Renal cortex interstitium (tissue), 11 donors: ENCODE results near the gene SLC45A3. TPM values are rescaled to one million over a fixed set of nuclear protein-coding genes. Genes with fewer than 3 reads are reported as not detected.

Experiments used
- DNase-seq, 11 donors: peaks; one replicate each; pipeline ENCODE4 v3.0.0-alpha.2; 2013; ENCODE audit warnings: low read depth in 9 of 11, low spot score in 4 of 11; ENCODE audit errors: extremely low read depth in 1 of 11
- polyA plus RNA-seq, 3 donors: library from polyadenylated mRNA; unstranded; fragments of 120-200 nt; gene quantifications; one replicate each; pipeline ENCODE4 v1.2.1, GENCODE V29; 2013; ENCODE audit not compliant: insufficient read length in 3 of 3

The SLC45A3 gene
- polyA plus RNA-seq, 3 donors, result 8.6 to 12.5 (median 8.9) TPM

DNA sequence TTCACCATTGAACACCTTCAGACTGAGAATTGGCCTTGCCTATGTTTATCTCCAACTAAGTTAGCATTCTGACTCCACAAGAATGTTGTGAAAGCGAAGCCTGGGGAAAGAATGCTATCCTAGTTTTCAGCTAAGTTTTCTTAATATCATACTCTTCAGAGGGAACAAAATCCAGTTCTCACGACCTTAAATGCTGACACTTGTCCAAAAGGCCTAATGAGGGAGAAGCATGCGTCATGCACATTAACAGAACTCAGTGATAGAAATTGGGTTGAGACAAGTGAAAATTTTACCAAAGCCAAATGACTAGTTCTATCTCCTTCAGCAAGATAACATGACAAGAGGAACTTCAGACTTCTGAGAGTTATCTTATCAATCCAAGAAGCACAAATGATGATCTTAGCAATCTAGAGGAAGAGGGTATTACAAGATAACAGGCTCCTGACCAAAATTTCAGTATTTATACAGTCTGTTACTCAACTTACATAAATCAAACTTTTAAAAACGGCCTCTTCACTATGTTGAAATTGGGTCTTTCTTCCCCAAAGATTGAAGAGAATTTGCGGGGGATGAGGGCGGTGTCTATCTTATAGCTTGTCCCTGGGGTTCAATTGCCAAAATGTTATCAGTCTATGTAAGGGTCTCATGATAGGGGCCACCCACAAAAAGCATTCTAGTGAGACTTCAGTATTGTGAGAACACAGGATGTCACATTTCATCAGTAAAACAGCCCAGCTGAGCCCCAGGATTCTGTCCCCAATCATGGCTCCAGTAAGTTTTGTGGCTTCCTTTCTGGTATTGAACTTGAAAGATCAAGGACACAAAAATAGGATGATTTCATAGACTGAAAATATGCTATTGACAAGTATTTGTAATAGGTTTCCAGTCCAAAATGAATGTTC is 26.5 kb upstream of the SLC45A3 start:
- no peak for DNase-seq

DNA sequence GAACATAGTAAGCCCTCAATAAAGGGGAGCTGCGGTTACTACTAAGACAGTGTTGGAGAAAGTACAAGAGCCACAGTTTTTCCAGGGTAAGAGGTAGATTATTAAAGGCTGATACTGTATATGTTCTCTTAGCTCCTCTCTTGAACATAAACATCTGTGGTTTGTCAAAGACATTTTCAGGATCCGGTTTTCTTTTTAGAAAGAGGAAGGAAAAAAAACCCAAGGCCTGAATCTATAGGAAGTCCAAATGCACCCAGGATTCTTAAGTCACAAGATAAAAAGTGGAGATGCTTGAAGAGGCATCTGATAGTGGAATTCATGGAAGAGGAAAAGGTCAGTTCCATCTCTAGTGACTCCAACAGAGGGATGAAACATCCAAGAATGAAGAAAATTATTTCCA is 24.6 kb upstream of the SLC45A3 start:
- DNase-seq, result no peak

DNA sequence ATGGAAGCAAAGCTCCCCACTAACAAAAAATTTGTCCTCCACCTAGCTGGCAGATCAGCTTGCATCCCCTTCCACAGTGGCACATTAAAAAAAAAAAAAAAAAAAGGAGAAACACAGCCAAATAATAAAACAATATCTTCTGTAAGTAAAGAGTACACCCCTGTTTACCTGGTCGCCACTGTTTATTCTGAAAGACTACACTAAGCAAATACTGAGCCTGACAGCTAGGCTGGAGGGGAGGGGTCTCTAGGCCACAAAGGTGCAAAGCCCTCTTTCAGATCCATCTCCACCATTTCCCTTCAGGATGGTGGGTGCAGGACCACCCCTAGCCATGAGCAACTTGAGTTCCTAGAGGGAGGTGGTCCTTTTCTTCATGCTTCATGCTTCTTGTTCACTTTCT is 22.8 kb upstream of the SLC45A3 start:
- no peak for DNase-seq

DNA sequence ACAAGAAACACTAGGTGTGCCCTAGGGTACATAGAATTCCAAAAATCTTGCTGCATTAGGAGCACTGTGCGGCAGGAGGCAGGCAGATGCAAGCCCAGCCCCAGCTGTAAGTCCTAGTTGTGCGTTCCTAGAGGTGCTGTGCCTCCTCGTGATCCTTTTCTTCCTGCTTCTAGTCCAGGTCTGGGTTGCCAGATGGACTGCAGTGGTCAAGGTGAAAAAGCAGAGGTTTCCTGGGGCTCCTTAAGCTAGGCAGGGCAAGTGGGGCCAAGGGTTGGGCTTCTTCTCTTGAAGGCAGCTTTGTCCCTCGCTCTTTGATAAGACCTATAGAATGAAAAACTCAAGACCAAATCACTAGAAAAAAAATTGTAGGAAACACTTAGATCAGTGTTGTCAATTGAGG is 21.6 kb upstream of the SLC45A3 start:
- DNase-seq, result no peak

DNA sequence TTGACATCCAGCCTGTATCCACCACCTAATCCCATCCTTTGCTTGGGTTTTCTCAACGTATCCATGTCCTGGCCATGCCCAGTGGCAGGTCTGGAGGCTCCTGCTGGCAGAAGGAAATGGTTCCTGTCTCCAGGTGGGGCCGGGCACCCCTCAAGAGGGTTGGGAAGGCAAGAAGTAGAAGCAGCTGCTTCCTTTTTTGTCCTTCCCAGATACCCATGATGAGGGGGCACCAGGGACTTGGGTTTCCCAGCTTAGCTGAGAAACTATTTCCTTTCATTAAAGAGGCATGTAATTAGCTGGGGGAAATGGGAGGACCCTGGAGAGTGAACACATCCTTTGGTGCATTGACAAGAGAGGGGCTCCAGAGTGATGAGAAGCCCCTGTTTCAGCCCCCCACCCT is 21.1 kb upstream of the SLC45A3 start:
- no peak for DNase-seq

DNA sequence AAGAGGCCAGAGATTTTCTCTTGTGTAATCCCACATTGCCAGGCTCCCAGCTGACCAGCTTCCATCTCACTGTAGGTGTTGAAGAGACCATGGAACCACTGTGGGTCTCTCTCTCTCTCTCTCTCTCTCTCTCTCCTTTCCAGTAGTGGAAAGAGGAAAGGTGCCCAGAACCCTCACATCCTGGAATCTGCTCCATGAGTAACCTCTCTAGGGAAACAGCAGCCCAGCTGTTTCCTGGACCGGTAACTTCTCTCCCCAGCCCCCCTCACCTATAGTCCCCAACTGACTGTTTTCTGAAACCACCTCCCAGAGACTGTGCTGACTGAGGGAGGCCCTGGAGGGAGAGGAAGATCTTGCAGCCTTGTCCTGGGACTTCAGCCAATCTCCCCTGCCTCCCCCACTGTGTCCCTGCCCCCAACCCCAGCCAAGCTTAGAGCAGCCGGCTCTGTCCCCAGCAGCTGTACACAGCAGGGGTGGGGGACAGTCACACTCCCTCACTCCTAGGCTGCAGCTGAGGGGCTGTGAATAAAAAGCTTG is 20.6 kb upstream of the SLC45A3 start:
- DNase-seq, result peak in 7 of 11 donors; percentile 42 to 79 (median 70)

DNA sequence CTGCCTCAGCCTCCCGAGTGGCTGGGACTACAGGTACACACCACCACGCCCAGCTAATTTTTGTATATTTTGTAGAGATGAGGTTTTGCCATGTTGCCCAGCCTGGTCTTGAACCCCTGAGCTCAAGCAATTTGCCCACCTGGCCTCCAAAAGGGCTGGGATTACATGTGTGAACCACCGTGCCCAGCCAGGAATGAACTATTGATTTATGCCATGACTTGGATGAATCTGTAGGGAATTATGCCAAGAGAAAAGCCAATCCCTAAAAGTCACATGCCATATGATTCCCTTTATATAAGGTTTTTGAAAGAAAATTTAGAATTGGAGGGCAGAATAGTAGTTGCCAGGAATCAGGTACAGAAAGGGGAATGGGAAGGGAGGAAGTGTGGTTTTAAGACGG is 19.1 kb upstream of the SLC45A3 start:
- DNase-seq, result no peak

DNA sequence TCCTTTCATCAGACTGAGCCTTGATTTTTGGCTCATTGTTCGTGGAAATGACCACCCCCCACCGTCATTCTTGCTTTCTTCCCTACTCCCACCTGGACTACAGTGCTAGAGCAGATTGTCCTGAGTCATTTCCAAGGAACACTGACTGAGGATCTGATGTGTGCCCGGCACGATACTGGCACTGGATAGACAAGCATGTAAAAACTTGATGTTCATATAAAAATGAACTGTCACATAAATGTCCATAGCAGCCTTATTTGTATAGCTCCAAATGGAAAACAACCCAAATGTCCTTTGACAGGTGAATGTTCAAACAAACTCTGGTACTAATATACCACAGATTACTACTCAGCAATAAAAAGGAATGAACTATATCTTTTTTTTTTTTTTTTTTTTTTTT is 18.6 kb upstream of the SLC45A3 start:
- no peak for DNase-seq

DNA sequence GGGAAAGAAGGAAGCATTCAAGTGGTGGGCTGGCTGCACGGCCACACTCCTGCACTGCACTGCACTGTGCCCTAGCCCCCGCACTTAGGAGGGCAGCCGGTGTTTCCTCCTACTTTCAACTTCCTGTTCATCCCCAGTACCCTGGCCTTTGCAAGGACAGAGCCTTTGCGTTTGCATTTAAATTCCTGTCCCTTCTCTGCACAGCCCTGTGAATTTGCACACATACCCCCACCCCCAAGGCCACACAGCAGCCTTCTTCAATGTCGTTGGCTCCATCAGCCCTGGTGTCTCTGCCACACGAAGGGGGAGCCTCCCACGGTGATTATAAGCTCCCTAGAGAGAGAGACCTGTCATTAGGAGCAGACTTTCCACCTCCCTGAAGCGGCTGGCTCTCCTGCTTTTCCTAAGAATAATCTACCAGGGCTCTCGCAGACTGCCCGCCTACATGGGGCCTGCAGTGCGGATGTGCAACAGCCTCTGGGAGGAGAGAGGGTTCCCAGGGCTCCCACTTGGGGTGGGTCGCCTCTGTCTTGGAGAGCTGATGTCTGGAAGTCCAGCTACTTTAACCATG is 13.2 kb upstream of the SLC45A3 start:
- no peak for DNase-seq

DNA sequence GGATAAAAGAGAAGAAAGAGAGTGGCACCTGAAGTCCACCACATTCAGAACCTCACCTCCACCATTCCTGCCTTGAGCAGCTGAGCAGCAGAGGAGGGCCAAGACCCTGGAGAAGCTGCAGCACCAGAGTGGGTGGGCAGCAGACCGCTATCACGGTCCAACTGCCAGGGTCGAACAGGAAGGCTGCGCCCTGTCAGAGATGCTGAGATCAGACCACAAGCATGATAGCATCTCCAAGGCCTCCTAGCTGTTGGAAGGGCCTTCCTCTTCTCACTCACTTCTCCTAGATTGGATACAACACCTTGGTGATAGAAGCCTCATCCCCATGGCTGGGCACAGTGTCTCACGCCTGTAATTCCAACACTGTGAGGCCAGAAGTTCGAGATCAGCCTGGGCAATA is 12.1 kb upstream of the SLC45A3 start:
- no peak for DNase-seq

DNA sequence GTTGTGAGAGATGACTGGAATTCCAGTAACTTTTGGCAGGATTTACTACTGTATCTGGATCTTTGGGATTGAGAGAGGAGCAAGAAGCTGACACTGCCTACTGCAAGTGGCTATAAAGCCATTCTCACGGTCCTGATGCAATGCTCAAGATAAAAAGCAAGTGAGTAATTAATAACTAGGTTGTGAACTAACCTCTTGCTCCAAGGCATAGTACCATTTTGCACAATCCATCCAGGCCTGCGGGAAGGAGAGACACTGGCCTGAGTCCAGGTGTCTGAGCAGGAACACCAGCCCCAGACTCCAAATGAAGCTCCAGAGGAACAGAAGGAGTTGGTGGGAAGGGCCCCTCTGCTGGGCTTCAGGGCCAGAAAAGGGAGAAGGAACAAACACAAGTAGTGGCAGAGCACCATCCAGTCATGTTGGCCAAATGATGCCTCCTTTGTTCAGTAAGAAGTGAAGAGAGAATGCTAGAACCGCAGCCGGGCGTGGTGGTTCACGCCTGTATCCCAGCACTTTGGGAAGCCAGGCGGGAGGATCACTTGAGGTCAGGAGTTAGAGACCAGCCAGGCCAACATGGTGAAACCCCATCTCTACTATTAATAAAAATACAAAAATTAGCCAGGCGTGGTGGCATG is 9.9 kb upstream of the SLC45A3 start:
- DNase-seq, result no peak

DNA sequence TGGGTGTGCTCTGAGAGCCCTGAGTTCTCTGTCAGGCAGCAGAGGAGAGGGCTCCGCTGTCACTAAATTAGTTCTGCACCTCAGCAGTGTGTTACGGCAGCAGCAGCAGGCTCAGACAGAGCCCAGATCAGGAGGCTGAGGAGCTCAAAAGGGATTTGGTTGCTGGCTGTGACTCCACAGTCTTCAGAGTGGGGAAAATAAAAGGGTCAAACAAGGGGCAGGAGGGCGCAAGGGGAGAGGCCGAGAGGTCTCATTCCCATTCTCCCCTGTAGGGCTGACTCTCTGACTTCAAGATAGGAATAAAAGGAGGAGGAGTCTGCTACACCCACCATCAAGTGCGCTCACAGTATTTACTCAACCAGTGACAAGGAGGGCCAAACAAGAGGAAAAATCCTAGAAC is 9.2 kb upstream of the SLC45A3 start:
- DNase-seq, result no peak

DNA sequence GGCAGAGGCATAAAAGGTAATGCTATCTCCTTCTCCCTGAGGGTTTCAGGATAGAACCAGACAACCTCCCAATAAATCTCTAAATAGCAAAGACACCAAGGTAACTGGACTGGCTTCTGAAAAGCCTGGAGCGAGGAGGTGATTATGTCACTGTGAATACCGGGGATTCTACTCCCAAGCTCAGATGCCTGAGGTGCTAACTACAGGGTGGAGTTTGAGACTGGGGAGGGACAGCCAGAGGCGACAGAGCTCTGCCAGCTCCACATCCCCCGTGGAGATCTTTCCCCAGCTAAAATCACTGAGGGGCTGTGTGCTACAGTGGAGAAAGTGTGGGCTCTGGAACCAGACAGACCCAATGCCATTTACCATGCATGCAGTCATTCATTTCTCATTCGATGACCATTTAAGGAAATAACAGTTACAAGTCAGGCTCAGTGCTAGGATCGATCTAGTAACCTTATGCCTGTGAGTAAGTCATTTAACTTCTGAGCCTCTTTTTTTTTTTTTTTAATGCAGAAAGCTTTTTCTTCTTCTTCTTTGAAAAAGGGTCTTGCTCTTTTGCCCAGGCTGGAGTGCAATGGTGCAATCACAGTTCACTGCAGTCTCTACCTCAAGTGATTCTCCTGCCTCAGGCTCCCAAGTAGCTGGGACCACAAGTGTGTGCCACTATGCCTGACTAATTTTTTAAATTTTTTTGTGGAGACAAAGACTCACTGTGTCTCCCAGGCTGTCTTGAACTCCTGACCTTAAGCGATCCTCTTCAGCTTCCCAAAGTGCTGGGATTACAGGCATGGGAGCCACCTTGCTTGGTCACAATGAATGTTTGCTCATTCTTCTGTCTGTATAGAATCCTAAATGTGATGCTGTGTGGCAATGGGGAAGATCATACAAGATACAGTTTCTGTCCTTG is 8.1 kb upstream of the SLC45A3 start:
- no peak for DNase-seq

DNA sequence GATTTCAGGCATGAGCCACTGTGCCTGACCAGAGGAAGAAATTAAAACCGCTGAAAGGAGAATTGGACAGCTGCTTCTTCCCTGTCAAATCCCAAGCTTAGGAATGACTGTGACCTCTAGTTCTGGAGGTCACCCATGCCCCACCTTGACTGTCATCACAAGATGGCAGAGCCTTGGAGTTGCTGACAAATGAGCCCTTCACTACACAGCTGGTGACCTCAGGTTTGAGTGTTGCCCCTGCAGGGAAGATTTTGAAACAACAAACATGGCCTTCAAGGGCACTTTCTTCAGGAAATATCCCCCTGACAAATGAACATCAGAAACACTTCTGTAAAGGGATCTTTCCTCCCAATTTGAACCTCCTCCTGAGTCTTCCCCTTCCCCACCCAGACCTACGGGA is 6.9 kb upstream of the SLC45A3 start:
- no peak for DNase-seq

DNA sequence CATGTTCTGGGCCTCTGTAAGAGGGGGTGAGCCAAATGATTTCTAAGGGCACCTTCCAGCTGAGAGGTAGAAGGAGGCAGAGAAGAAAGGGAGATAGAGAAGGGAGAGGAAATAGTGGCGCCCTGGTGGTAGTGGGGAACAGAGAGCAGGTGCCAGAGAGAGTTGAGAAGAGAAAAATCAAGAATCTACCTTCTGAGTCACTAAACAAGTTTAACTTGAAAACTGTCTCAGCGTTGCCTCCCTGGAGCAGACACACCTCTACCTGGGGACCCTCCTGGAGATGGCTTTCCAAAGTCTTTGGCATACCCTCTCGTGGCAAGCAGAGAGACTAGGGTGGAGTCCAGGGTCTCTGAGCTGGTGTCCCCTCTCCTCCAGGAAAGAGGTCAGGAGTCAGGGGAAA is 1.1 kb upstream of the SLC45A3 start:
- DNase-seq, result no peak

DNA sequence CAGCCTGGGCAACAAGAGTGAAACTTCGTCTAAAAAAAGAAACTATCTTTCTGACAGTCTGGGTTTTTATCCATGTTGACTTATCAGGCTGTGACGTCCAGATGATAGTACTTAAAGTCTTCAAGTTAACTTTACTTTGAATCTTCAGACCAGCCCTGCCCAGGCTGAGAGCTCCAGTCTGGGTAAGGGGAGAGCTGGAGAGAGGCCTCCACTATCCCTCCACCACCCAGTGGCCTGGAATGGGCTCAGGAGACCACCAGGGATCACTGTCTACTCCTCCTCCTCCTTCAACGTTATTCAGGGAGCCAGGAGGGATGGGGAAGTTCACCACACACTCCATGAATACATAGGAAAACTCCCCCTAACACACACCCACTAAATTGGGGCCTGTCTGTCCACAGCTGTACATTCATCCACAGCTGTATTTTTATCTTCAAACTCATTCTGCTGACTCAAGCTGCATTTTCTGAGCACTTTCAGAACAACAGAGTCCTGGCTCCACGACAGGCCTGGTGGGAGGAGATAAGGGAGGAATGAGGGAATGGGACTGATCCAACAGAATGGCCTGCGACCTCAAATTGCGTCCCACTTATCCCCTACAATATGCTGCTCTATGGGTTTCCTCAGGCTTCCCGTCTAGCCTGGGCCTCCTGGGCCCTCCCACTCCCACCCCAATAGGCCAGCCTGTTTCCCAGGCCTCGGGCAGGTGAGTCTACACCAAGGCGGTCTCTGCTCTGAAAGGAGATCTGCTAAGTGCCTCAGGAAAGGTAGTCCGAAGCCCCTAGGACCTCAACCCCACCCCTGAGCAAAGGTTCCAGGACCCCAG is 1.8 kb downstream of the SLC45A3 start:
- DNase-seq, result peak in 1 of 11 donors; percentile 55

DNA sequence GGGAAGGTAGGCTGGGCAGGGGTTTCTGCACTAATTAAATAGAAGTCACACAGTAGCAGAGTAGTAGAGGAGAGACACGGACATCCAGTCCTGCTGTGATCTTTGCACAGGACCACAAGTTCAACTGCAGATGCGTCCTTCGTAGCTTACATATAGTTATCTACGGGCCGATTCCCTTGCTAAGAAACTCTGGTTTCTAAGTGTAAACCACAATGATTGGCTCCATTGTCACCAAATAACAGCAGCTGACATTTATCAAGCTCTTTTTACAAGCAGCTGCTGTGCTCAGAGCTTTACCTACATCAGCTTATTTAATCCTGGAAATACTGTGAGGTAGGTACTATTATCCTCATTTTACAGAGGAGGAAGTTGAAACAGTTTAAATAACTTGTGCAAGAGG is 3.1 kb downstream of the SLC45A3 start:
- no peak for DNase-seq

DNA sequence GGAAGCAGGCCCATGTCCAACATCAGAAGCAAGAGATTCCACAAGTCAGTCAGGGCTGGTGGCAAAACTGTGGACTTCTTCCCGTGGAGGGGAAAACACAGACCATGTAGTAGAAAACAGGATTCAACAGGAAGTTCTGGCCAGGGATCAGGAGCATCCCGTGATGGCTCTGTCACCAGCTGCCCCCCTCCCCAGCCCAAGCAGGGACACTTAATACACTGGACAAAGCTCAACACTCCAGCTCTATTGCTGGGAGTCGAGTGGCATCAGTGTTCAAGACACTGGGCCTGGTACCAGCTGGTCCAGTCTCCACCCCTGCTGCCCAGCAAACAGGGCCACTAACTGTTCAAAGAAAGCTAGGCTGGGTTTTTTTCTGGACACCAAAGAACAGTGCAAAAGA is 3.7 kb downstream of the SLC45A3 start:
- no peak for DNase-seq
